HepG2 (cell line): ENCODE results near the gene MBTPS1. TPM values are rescaled to one million over a fixed set of nuclear protein-coding genes. Genes with fewer than 3 reads are reported as not detected.
A peak's percentile ranks its signal among the peaks of the same experiment; 100 is the strongest.

Experiments
- AGO1 ChIP-seq: fragments of 200-400 bp; formaldehyde crosslinking; IDR thresholded peaks from 2 replicates; pipeline ENCODE4 v1.6.1; 2017; ENCODE audit warnings: mild to moderate bottlenecking, low read depth, low read length, moderate library complexity; ENCODE audit not compliant: poor library complexity, severe bottlenecking
- CREM ChIP-seq, 2 experiments: sonication (generic) in 1 of 2; formaldehyde crosslinking in 1 of 2; IDR thresholded peaks; 2 replicates each; pipeline versions ENCODE4 v1.4.0 to v1.6.1; 2016 to 2020; ENCODE audit warnings: antibody characterized with exemption in 1 of 2, mild to moderate bottlenecking in 1 of 2, missing genetic modification reagents in 1 of 2
- EHMT2 ChIP-seq: fragments of 200-600 bp; sonication (generic); IDR thresholded peaks from 2 replicates; pipeline ENCODE4 v1.7.0; 2017; ENCODE audit warnings: antibody characterized with exemption, low read depth, low read length, borderline replicate concordance
- FOXO1 ChIP-seq: sonication (generic); formaldehyde crosslinking; IDR thresholded peaks from 2 replicates; pipeline ENCODE4 v1.4.0; 2020; ENCODE audit warnings: missing genetic modification reagents
- KLF11 ChIP-seq: IDR thresholded peaks from 2 replicates; pipeline ENCODE4 v1.6.1; 2016; ENCODE audit warnings: missing compliant biosample characterization
- LCORL ChIP-seq, 2 experiments: fragments of 450-650 bp in 1 of 2; sonication (generic) in 1 of 2; formaldehyde crosslinking in 1 of 2; IDR thresholded peaks; 2 replicates each; pipeline versions ENCODE4 v1.5.0 to v1.6.1; 2017 to 2020; ENCODE audit warnings: antibody characterized with exemption in 1 of 2, missing genetic modification reagents in 1 of 2
- MED1 ChIP-seq: sonication (generic); formaldehyde crosslinking; IDR thresholded peaks from 2 replicates; pipeline ENCODE4 v1.4.0; 2020; ENCODE audit warnings: missing genetic modification reagents
- MEIS1 ChIP-seq: sonication (generic); formaldehyde crosslinking; IDR thresholded peaks from 2 replicates; pipeline ENCODE4 v1.9.0; 2021; ENCODE audit warnings: mild to moderate bottlenecking, missing genetic modification reagents, moderate library complexity, borderline replicate concordance
- MXD4 ChIP-seq: IDR thresholded peaks from 2 replicates; pipeline ENCODE4 v1.6.1; 2016; ENCODE audit warnings: mild to moderate bottlenecking, missing biosample characterization, missing genetic modification reagents
- NBN ChIP-seq: fragments of 450-650 bp; conservative IDR thresholded peaks from 2 replicates; pipeline ENCODE4 v1.6.1; 2017
- RFXANK ChIP-seq: IDR thresholded peaks from 2 replicates; pipeline ENCODE4 v1.6.1; 2016
- RORA ChIP-seq: sonication (generic); formaldehyde crosslinking; IDR thresholded peaks from 2 replicates; pipeline ENCODE4 v1.5.0; 2020; ENCODE audit warnings: mild to moderate bottlenecking, missing genetic modification reagents, moderate library complexity
- SNAPC2 ChIP-seq: sonication (generic); formaldehyde crosslinking; IDR thresholded peaks from 2 replicates; pipeline ENCODE4 v1.8.1; 2022; ENCODE audit warnings: mild to moderate bottlenecking, missing genetic modification reagents
- TARDBP ChIP-seq: sonication (generic); formaldehyde crosslinking; IDR thresholded peaks from 2 replicates; pipeline ENCODE4 v1.8.0; 2022; ENCODE audit warnings: mild to moderate bottlenecking, missing genetic modification reagents
- TGIF2 ChIP-seq: IDR thresholded peaks from 2 replicates; pipeline ENCODE4 v1.6.1; 2016; ENCODE audit warnings: control low read depth, missing compliant biosample characterization
- TOPORS ChIP-seq: sonication (generic); formaldehyde crosslinking; IDR thresholded peaks from 2 replicates; pipeline ENCODE4 v1.8.0; 2023; ENCODE audit warnings: mild to moderate bottlenecking, missing genetic modification reagents
- ZNF12 ChIP-seq: sonication (generic); formaldehyde crosslinking; IDR thresholded peaks from 2 replicates; pipeline ENCODE4 v1.5.0; 2020; ENCODE audit warnings: missing genetic modification reagents
- ZNF256 ChIP-seq: sonication (generic); formaldehyde crosslinking; conservative IDR thresholded peaks from 2 replicates; pipeline ENCODE4 v1.4.0; 2020; ENCODE audit warnings: missing genetic modification reagents
- ZNF3 ChIP-seq: IDR thresholded peaks from 2 replicates; pipeline ENCODE4 v1.7.0; 2017; ENCODE audit warnings: inconsistent platforms
- ZNF468 ChIP-seq: sonication (generic); formaldehyde crosslinking; IDR thresholded peaks from 2 replicates; pipeline ENCODE4 v1.8.0; 2022; ENCODE audit warnings: mild to moderate bottlenecking, moderate library complexity, missing genetic modification reagents
- ZNF556 ChIP-seq: sonication (generic); formaldehyde crosslinking; IDR thresholded peaks from 2 replicates; pipeline ENCODE4 v1.4.0; 2020; ENCODE audit warnings: mild to moderate bottlenecking, missing genetic modification reagents, borderline replicate concordance
- ZNF577 ChIP-seq: sonication (generic); formaldehyde crosslinking; IDR thresholded peaks from 2 replicates; pipeline ENCODE4 v1.4.0; 2020; ENCODE audit warnings: mild to moderate bottlenecking, low read depth, missing genetic modification reagents, borderline replicate concordance
- ZNF883 ChIP-seq: sonication (generic); formaldehyde crosslinking; IDR thresholded peaks from 2 replicates; pipeline ENCODE4 v1.5.1; 2020; ENCODE audit warnings: mild to moderate bottlenecking, missing genetic modification reagents; ENCODE audit errors: not compliant biosample characterization
- polyA plus RNA-seq, 8 experiments: library from polyadenylated mRNA; depleted of rRNA in 3 of 8; stranded (reverse) in 7 of 8; unstranded in 1 of 8; fragments of >200 nt; fragmentation: Illumina TruSeq in 4 of 8; extraction: Trizol in 4 of 8; gene quantifications; 2 replicates each; pipeline versions ENCODE4 v1.2.1 to v1.2.3, GENCODE V29; 2011 to 2016; ENCODE audit warnings: low read depth in 4 of 8, missing spikeins in 1 of 8, mixed read lengths in 1 of 8; ENCODE audit not compliant: insufficient read depth in 1 of 8
- total RNA-seq, 5 experiments: library from RNA; depleted of rRNA; stranded (reverse); fragments of >200 nt; fragmentation: Illumina TruSeq; extraction: Trizol; gene quantifications; 2 replicates each; pipeline ENCODE4 v1.2.3, GENCODE V29; 2016; ENCODE audit warnings: low read depth in 1 of 5
- TF ChIP-seq, protein P1 (sequence below): IDR thresholded peaks from 2 replicates; pipeline ENCODE4 v1.6.1; 2012; ENCODE audit warnings: inconsistent platforms
- TF ChIP-seq, protein P2 (sequence below): sonication (generic); formaldehyde crosslinking; IDR thresholded peaks from 2 replicates; pipeline ENCODE4 v1.4.0; 2020; ENCODE audit warnings: missing genetic modification reagents, borderline replicate concordance
- TF ChIP-seq, protein P3 (sequence below): sonication (generic); formaldehyde crosslinking; IDR thresholded peaks from 2 replicates; pipeline ENCODE4 v1.5.0; 2020; ENCODE audit warnings: mild to moderate bottlenecking, missing genetic modification reagents

Gene MBTPS1
- total and polyA plus RNA-seq, 2 of the 13 experiments (the other 11 are each of a cell fraction or from before 2014, with no cell fraction given), result 56.7 to 91.3 TPM

DNA sequence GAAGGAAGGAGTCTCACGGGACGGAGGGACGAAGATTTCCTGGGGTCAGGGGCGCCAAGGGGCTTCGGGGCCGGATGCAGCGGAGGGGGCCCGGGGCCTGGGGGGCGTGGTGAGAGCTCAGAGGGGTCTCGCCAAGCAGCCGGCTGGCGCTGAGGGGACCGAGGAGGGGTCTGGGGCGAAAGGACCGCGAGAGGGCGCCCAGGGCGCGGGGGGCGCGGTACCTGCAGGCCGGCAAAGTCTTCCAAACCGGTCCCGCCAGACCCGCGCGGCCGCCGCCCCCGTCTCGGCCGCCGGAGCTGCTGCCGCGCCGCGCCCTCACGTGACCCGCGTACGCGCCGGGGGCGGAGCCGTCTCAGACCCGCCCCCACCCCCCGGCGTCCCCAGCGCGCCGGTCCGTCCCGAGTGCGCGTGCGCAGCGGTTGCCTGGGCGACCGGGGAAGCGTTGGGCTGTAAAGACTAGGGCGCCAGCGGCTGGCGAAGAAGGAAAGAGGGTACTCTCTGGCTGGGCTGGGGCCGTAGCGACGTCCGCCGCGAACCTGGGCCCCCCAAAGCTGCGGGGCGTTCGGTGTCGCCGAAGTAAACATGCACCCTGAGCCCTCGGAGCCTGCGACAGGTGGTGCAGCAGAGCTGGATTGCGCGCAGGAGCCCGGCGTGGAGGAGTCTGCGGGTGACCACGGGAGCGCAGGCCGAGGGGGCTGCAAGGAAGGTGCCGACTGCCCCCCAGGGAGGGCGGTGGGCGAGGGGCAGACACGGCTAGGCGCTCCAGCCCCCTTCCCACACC, 28.3 kb upstream of the MBTPS1 start, which contains the start of the genes DNAAF1 and HSDL1 (continued):
- TF ChIP-seq ZNF256 (CRISPR knock-in tag) (no peak), MXD4 (CRISPR knock-in tag) (peak; percentile 69; the same call in 1 of the 2 replicates), FOXO1 (CRISPR knock-in tag) (peak; percentile 68; the same call in 1 of the 2 replicates), LCORL (IDR thresholded peaks at IDR 0.05) (no peak), LCORL (CRISPR knock-in tag; IDR thresholded peaks at IDR 0.05) (0 out of 2 replicates have a peak, but pooled peaks have one; percentile 12), MEIS1 (CRISPR knock-in tag) (no peak), ZNF577 (no peak), TARDBP (CRISPR knock-in tag) (no peak), NBN (no peak), RFXANK (no peak), ZNF556 (CRISPR knock-in tag) (no peak), RORA (CRISPR knock-in tag) (no peak), SNAPC2 (CRISPR knock-in tag) (no peak), AGO1 (no peak), TGIF2 (peak; percentile 61; the same call in 1 of the 2 replicates), ZNF12 (CRISPR knock-in tag) (no peak), KLF11 (CRISPR knock-in tag) (no peak), EHMT2 (no peak), ZNF468 (no peak), MED1 (CRISPR knock-in tag) (no peak), ZNF3 (CRISPR knock-in tag) (no peak), CREM (IDR thresholded peaks at IDR 0.05) (no peak), CREM (CRISPR knock-in tag; IDR thresholded peaks at IDR 0.05) (no peak), TOPORS (CRISPR knock-in tag) (0 out of 2 replicates have a peak, but pooled peaks have one; percentile 53), ZNF883 (CRISPR knock-in tag) (no peak)
- TF ChIP-seq, protein P1, sequence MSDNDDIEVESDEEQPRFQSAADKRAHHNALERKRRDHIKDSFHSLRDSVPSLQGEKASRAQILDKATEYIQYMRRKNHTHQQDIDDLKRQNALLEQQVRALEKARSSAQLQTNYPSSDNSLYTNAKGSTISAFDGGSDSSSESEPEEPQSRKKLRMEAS, result peak; percentile 63
- TF ChIP-seq, protein P2, sequence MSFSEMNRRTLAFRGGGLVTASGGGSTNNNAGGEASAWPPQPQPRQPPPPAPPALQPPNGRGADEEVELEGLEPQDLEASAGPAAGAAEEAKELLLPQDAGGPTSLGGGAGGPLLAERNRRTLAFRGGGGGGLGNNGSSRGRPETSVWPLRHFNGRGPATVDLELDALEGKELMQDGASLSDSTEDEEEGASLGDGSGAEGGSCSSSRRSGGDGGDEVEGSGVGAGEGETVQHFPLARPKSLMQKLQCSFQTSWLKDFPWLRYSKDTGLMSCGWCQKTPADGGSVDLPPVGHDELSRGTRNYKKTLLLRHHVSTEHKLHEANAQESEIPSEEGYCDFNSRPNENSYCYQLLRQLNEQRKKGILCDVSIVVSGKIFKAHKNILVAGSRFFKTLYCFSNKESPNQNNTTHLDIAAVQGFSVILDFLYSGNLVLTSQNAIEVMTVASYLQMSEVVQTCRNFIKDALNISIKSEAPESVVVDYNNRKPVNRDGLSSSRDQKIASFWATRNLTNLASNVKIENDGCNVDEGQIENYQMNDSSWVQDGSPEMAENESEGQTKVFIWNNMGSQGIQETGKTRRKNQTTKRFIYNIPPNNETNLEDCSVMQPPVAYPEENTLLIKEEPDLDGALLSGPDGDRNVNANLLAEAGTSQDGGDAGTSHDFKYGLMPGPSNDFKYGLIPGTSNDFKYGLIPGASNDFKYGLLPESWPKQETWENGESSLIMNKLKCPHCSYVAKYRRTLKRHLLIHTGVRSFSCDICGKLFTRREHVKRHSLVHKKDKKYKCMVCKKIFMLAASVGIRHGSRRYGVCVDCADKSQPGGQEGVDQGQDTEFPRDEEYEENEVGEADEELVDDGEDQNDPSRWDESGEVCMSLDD (CRISPR knock-in tag), result peak; percentile 81
- TF ChIP-seq, protein P3, sequence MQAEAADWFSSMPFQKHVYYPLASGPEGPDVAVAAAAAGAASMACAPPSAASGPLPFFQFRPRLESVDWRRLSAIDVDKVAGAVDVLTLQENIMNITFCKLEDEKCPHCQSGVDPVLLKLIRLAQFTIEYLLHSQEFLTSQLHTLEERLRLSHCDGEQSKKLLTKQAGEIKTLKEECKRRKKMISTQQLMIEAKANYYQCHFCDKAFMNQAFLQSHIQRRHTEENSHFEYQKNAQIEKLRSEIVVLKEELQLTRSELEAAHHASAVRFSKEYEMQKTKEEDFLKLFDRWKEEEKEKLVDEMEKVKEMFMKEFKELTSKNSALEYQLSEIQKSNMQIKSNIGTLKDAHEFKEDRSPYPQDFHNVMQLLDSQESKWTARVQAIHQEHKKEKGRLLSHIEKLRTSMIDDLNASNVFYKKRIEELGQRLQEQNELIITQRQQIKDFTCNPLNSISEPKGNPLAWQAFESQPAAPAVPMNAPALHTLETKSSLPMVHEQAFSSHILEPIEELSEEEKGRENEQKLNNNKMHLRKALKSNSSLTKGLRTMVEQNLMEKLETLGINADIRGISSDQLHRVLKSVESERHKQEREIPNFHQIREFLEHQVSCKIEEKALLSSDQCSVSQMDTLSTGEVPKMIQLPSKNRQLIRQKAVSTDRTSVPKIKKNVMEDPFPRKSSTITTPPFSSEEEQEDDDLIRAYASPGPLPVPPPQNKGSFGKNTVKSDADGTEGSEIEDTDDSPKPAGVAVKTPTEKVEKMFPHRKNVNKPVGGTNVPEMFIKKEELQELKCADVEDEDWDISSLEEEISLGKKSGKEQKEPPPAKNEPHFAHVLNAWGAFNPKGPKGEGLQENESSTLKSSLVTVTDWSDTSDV (CRISPR knock-in tag), result peak; percentile 68; the same call in 1 of the 2 replicates
